Measurements from ENCODE around the gene MMP7. TPM values are rescaled to one million over a fixed set of nuclear protein-coding genes. Genes with fewer than 3 reads are reported as not detected.

The MMP7 gene
- total RNA-seq, 4 donors from 2014 or later, result not detected

DNA sequence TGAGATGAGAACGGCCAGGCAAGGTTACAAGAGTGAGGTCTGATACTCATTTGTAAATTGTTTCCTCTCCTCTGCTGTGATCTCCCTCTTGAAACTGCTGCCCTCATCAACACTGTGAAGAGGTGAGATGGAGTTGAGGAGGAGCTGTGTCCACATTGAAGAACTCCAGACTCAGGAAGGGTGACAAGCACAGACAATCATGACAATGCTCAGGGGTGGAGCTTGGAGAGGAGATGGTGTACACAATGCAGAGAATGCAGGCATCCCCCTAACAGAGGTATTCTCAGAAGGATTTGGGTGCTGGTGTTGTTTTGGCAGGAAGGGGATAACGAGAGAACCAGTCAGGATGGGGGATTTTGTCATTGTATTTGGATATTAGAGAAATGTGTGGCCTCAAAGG lies 21.5 kb upstream of the MMP7 start:
- TF ChIP-seq EP300 (IDR thresholded peaks at IDR 0.05; ENCODE audit: low read depth) (no peak), POLR2AphosphoS5 (IDR thresholded peaks at IDR 0.05) (no peak), POLR2A (IDR thresholded peaks at IDR 0.05) (no peak)
- TF ChIP-seq, protein P1, sequence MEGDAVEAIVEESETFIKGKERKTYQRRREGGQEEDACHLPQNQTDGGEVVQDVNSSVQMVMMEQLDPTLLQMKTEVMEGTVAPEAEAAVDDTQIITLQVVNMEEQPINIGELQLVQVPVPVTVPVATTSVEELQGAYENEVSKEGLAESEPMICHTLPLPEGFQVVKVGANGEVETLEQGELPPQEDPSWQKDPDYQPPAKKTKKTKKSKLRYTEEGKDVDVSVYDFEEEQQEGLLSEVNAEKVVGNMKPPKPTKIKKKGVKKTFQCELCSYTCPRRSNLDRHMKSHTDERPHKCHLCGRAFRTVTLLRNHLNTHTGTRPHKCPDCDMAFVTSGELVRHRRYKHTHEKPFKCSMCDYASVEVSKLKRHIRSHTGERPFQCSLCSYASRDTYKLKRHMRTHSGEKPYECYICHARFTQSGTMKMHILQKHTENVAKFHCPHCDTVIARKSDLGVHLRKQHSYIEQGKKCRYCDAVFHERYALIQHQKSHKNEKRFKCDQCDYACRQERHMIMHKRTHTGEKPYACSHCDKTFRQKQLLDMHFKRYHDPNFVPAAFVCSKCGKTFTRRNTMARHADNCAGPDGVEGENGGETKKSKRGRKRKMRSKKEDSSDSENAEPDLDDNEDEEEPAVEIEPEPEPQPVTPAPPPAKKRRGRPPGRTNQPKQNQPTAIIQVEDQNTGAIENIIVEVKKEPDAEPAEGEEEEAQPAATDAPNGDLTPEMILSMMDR (IDR thresholded peaks at IDR 0.05), result no peak
- H3K4me1 ChIP-seq, result peaks cover 0 to 7% (median 0%) of the 10 kb centered on the region in 4 donors
- DNase-seq, result no peak
- H3K27ac ChIP-seq, result no peak overlapping the region
- H3K9me3 ChIP-seq, result no peaks in the 10 kb centered on the region
- H3K27me3 ChIP-seq, result no peaks in the 10 kb centered on the region
- WGBS, 2 donors (ENCODE audit: low coverage in 1 of 2), result 72 to 76% methylated on average over 2 of the region's 2 CpGs
- H3K36me3 ChIP-seq, result no peaks in the 10 kb centered on the region
- in situ Hi-C loops (cut with MboI; ENCODE audit: low pct_ligation_motif_present in 1 of 4, low pct_unique_long_range_greater_than_20kb in 1 of 4, low sequenced_read_pairs in 3 of 4) (no loop called here), intact Hi-C loops (cut with DNase I; ENCODE audit: low total_unique reads) (no loop called here)
- no peak overlapping the region for H3K4me3 ChIP-seq

DNA sequence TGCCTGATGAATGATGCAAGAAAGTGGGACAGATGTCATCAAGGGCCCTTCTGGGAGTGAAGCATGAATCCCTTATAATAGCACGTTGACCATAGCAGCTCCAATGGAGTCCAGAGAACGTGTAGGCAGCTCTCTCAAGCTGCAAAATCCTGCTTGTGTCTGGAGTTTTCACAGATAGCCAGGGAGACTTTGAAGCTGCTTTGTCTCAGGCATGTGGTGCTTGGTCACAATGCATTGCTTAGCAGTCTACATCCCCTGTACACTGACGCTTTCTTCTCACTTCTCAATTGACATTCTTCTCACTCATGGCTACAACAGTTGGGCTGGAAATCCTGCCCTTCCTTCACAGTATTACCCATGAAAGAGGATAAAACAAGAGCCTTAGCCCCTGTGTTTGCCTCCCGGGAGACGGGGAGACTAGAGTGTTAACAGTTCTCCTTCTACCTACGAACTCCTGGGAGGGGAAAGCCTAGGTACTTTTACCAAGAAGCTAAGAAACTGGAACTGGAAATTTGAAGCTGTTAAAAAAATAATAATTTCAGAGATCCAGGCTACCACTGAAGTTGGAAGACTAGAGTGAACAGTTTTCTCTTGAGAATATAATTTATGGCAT lies 20.7 kb upstream of the MMP7 start:
- intact Hi-C loops (cut with DNase I; ENCODE audit: low total_unique reads) (no loop called here), in situ Hi-C loops (cut with MboI; ENCODE audit: low pct_ligation_motif_present in 1 of 4, low pct_unique_long_range_greater_than_20kb in 1 of 4, low sequenced_read_pairs in 3 of 4) (no loop called here)
- DNase-seq, result no peak
- WGBS, 2 donors (ENCODE audit: low coverage in 1 of 2), result 75 to 80% methylated on average over 2 to 6 of the region's 6 CpGs
- H3K9me3 ChIP-seq, result no peaks in the 10 kb centered on the region
- H3K27me3 ChIP-seq, result no peaks in the 10 kb centered on the region
- no peak overlapping the region for H3K4me3 ChIP-seq
- no peak overlapping the region for H3K27ac ChIP-seq
- no peak for TF ChIP-seq EP300 (IDR thresholded peaks at IDR 0.05; ENCODE audit: low read depth)
- TF ChIP-seq, protein P1 (IDR thresholded peaks at IDR 0.05), result no peak
- no peak for TF ChIP-seq POLR2A (IDR thresholded peaks at IDR 0.05)
- no peak for TF ChIP-seq POLR2AphosphoS5 (IDR thresholded peaks at IDR 0.05)
- H3K4me1 ChIP-seq, result peaks cover 0 to 7% (median 0%) of the 10 kb centered on the region in 4 donors
- H3K36me3 ChIP-seq, result no peaks in the 10 kb centered on the region

DNA sequence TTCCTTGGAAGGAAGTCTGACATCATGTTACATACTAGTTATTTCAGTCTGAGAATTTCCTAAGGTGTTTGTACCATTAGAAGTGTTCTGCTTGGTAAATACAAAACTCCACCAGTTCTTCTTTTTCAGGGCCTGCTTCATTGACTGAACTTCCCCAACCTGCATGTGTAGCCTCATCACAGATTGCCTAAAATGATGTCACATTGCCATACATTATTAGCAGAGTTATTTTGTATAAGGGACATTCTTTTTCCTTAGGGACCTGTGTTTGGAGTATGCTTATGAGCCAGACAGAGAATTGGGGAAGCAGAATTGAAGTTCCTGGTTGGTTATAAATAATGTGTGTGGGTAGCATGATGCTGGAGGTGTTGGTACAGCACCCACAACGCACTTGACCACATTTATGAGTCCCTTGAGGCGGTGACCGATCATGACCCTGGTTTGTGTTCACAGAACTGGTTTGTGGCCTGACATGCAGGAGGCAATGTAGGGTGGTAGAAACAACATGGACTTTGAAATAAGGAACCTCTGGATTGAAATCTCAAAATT lies 16.4 kb upstream of the MMP7 start:
- H3K27ac ChIP-seq, result no peak overlapping the region
- no peak for DNase-seq

DNA sequence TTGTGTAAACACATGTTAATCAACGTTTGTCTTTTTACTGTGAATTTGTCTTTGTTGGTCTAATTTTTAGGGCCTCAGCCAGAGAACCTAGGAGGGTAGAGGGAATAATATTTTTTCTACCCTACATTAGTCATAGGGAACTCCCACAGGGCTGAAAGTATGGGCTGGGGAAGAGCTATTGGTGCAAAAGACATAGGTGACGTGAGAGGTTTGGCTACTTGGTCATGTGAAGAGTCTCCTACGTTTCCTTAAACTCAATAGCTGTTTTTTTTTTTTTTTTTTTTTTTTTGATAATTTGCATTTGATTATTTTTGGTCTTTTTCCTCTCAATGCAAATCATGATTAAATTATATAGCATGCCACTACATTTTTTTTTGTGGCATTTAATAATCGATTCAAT lies 15.9 kb upstream of the MMP7 start:
- WGBS, 2 donors (ENCODE audit: low coverage in 1 of 2), result 64 to 74% methylated on average over 4 of the region's 4 CpGs
- no peak for DNase-seq
- no peak overlapping the region for H3K27ac ChIP-seq
- intact Hi-C loops (cut with DNase I; ENCODE audit: low total_unique reads) (no loop called here), in situ Hi-C loops (cut with MboI; ENCODE audit: low pct_ligation_motif_present in 1 of 4, low pct_unique_long_range_greater_than_20kb in 1 of 4, low sequenced_read_pairs in 3 of 4) (no loop called here)
- no peaks in the 10 kb centered on the region for H3K4me1 ChIP-seq
- H3K27me3 ChIP-seq, result no peaks in the 10 kb centered on the region
- no peaks in the 10 kb centered on the region for H3K9me3 ChIP-seq
- H3K4me3 ChIP-seq, result no peak overlapping the region
- TF ChIP-seq, protein P1 (IDR thresholded peaks at IDR 0.05), result no peak
- TF ChIP-seq POLR2A (IDR thresholded peaks at IDR 0.05) (no peak), EP300 (IDR thresholded peaks at IDR 0.05; ENCODE audit: low read depth) (no peak), POLR2AphosphoS5 (IDR thresholded peaks at IDR 0.05) (no peak)
- H3K36me3 ChIP-seq, result no peaks in the 10 kb centered on the region

More for the DNA sequence above, 16.4 kb upstream of the MMP7 start:
- no peaks in the 10 kb centered on the region for H3K4me1 ChIP-seq
- intact Hi-C loops (cut with DNase I; ENCODE audit: low total_unique reads), result no loop called here
- H3K9me3 ChIP-seq, result no peaks in the 10 kb centered on the region
- TF ChIP-seq EP300 (IDR thresholded peaks at IDR 0.05; ENCODE audit: low read depth) (no peak), POLR2AphosphoS5 (IDR thresholded peaks at IDR 0.05) (no peak), POLR2A (IDR thresholded peaks at IDR 0.05) (no peak)
- TF ChIP-seq, protein P1 (IDR thresholded peaks at IDR 0.05), result no peak
- no peak overlapping the region for H3K4me3 ChIP-seq
- in situ Hi-C loops (cut with MboI; ENCODE audit: low pct_ligation_motif_present in 1 of 4, low pct_unique_long_range_greater_than_20kb in 1 of 4, low sequenced_read_pairs in 3 of 4), result no loop called here
- 59 to 77% methylated on average over 3 of the region's 3 CpGs for WGBS, 2 donors (ENCODE audit: low coverage in 1 of 2)
- no peaks in the 10 kb centered on the region for H3K27me3 ChIP-seq
- H3K36me3 ChIP-seq, result no peaks in the 10 kb centered on the region
